SK-N-DZ (cell line): ENCODE results near the gene CCNF.
"Not testable (repeated sequence)": the region's sequence is repeated elsewhere in the genome, so short reads cannot be mapped to it uniquely, and the experiment has no call there.

ENCODE experiments used
- DNase-seq: peaks from one replicate; pipeline ENCODE4 v3.0.0-alpha.2; 2015; ENCODE audit warnings: low spot score

CCNF gene

GRCh38 chr16:2428051-2428783, 1.0 kb upstream of the CCNF start:
- DNase-seq, result peak; percentile 71

- no peak for DNase-seq
Measured at GRCh38 chr16:2428784-2429033, 538 bp upstream of the CCNF start.

GRCh38 chr16:2429771-2430663, 770 bp downstream of the CCNF start:
- DNase-seq, result peak; percentile 49

GRCh38 chr16:2432286-2432685, 3.0 kb downstream of the CCNF start:
- DNase-seq, result no peak

- DNase-seq, result no peak
Measured at GRCh38 chr16:2432801-2433505, 3.7 kb downstream of the CCNF start.

GRCh38 chr16:2435236-2435635, 6.0 kb downstream of the CCNF start:
- not testable (repeated sequence) for DNase-seq

- DNase-seq, result no peak
Measured at GRCh38 chr16:2436110-2436509, 6.9 kb downstream of the CCNF start.

GRCh38 chr16:2437032-2437790, 8.0 kb downstream of the CCNF start:
- no peak for DNase-seq

GRCh38 chr16:2438121-2438520, 8.9 kb downstream of the CCNF start:
- no peak for DNase-seq

GRCh38 chr16:2439598-2439997, 10.4 kb downstream of the CCNF start:
- no peak for DNase-seq

GRCh38 chr16:2441143-2441804, 12.0 kb downstream of the CCNF start:
- not testable (repeated sequence) for DNase-seq

- DNase-seq, result no peak
Measured at GRCh38 chr16:2443555-2443954, 14.3 kb downstream of the CCNF start.

GRCh38 chr16:2447920-2448583, 18.8 kb downstream of the CCNF start:
- no peak for DNase-seq

GRCh38 chr16:2449118-2449517, 19.9 kb downstream of the CCNF start:
- no peak for DNase-seq

GRCh38 chr16:2450535-2450934, 21.3 kb downstream of the CCNF start:
- DNase-seq, result no peak

GRCh38 chr16:2450975-2451381, 21.7 kb downstream of the CCNF start:
- no peak for DNase-seq

GRCh38 chr16:2451851-2452320, 22.6 kb downstream of the CCNF start:
- no peak for DNase-seq

GRCh38 chr16:2452650-2453049, 23.4 kb downstream of the CCNF start:
- no peak for DNase-seq

- no peak for DNase-seq
Measured at GRCh38 chr16:2455081-2455845, 26.0 kb downstream of the CCNF start.
